ENCODE measurements around the gene PRDM16. TPM values are rescaled to one million over a fixed set of nuclear protein-coding genes. Genes with fewer than 3 reads are reported as not detected.

PRDM16 gene
- polyA plus RNA-seq, 1 donor from 2014 or later = not detected

- Mint-ChIP-seq H3K27me3 (peaks cover 4% of the 10 kb centered on the region), H3K36me3 (no peaks in the 10 kb centered on the region), H3K4me1 (no peaks in the 10 kb centered on the region), H3K9me3 (peaks cover 0 to 10% (median 0%) of the 10 kb centered on the region in 3 donors), H3K4me3 (no peak overlapping the region), H3K27ac (no peak overlapping the region)
Observed at GRCh38 chr1:3103967-3104677, 35.1 kb downstream of the PRDM16 start.

DNA sequence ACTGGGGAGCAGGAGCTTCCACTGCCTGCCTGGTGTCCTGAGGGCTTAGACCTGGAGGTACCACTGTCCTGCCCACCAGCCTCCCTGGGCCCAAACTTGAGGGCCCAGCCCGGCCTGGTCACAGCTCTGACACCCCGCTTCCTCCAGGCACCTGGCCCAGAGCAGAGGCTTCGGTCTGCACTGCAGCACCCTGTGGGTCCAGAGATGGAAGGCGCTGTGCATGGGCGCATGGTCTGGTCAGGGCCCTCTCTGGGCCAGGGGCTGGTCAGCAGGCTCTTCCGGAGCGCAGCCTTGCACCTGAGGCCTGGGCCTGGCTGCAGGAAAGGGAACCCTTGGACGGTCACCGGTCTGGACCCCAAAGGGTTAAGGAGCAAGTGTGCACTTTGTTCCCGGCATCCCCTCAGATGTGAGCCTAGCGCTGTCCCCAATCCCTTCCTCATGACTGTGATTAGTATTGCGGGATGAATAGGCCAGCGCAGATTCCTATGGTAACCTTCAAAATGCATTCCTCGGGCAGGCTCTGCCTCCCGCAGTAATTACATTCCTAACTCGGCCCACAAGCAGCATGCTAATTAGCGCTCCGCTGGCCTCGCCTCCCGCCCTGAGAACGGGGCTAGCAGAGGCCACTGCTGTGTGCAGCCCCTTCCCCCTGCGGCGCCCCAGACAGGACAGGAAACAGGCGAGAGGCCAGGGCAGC, 36.3 kb downstream of the PRDM16 start:
- H3K27ac Mint-ChIP-seq = no peak overlapping the region
- no peaks in the 10 kb centered on the region for H3K4me1 Mint-ChIP-seq
- peaks cover 0 to 10% (median 0%) of the 10 kb centered on the region in 3 donors for H3K9me3 Mint-ChIP-seq
- H3K36me3 Mint-ChIP-seq = no peaks in the 10 kb centered on the region
- no peak overlapping the region for H3K4me3 Mint-ChIP-seq
- peaks cover 3% of the 10 kb centered on the region for H3K27me3 Mint-ChIP-seq

- Mint-ChIP-seq H3K36me3 (no peaks in the 10 kb centered on the region), H3K4me1 (no peaks in the 10 kb centered on the region), H3K9me3 (peaks cover 0 to 10% (median 0%) of the 10 kb centered on the region in 3 donors), H3K27ac (no peak overlapping the region), H3K4me3 (no peak overlapping the region), H3K27me3 (peaks cover 3% of the 10 kb centered on the region)
Observed at GRCh38 chr1:3106216-3106615, 37.2 kb downstream of the PRDM16 start.

DNA sequence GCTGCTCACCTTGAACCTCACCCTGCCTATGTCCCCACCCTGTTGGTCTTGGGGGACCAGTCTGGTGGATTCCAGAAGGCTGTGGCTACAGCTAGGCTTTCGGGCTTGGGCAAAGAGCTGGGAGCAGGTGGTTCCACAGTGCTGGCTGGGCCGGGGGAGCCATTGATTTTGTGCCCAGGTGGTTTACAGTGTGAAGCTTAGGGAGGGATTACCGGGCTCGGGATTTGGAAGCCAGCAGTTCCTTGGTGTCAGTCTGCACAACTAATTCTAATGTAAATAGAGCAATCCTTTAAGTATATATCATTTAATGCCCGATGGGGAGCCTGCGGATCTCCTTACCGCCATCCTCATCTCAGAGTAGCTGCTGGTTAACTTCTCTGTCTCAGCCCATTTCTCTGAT, 38.2 kb downstream of the PRDM16 start:
- no peak overlapping the region for H3K4me3 Mint-ChIP-seq
- no peak overlapping the region for H3K27ac Mint-ChIP-seq
- H3K4me1 Mint-ChIP-seq = no peaks in the 10 kb centered on the region
- no peaks in the 10 kb centered on the region for H3K36me3 Mint-ChIP-seq
- peaks cover 3% of the 10 kb centered on the region for H3K27me3 Mint-ChIP-seq
- H3K9me3 Mint-ChIP-seq = peaks cover 0 to 10% (median 0%) of the 10 kb centered on the region in 3 donors

GRCh38 chr1:3109355-3109754, 40.4 kb downstream of the PRDM16 start:
- Mint-ChIP-seq H3K27me3 (peaks cover 3% of the 10 kb centered on the region), H3K36me3 (no peaks in the 10 kb centered on the region), H3K27ac (no peak overlapping the region), H3K4me3 (no peak overlapping the region), H3K9me3 (peaks cover 0 to 10% (median 0%) of the 10 kb centered on the region in 3 donors), H3K4me1 (no peaks in the 10 kb centered on the region)

GRCh38 chr1:3111348-3112021, 42.5 kb downstream of the PRDM16 start:
- H3K4me3 Mint-ChIP-seq = no peak overlapping the region
- H3K27me3 Mint-ChIP-seq = peaks cover 1% of the 10 kb centered on the region
- H3K36me3 Mint-ChIP-seq = no peaks in the 10 kb centered on the region
- H3K4me1 Mint-ChIP-seq = peaks cover 0 to 3% (median 0%) of the 10 kb centered on the region in 3 donors
- peaks cover 0 to 10% (median 0%) of the 10 kb centered on the region in 3 donors for H3K9me3 Mint-ChIP-seq
- H3K27ac Mint-ChIP-seq = no peak overlapping the region

DNA sequence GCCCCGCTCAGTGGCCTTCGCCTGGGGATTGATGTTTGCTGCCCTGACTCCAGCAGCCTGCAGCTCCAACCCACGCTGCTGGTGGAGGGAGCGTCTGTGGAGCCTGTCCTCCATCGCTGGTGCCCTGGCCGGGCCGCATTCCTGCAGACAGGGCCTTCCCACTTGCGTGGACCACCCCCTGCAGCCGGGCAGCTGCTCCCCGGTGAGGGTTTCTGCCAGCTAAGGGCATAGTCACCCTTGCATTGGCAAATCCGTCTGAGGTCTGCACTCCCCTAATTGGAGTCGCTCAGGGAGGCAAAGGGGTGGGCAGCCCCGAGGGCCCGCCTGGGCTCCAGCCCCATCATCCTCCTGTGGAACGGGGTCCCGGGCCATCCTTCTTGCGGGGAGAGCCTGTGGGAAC, 43.5 kb downstream of the PRDM16 start:
- peaks cover 0 to 10% (median 0%) of the 10 kb centered on the region in 3 donors for H3K9me3 Mint-ChIP-seq
- H3K27me3 Mint-ChIP-seq = peaks cover 1% of the 10 kb centered on the region
- H3K27ac Mint-ChIP-seq = no peak overlapping the region
- no peak overlapping the region for H3K4me3 Mint-ChIP-seq
- no peaks in the 10 kb centered on the region for H3K36me3 Mint-ChIP-seq
- H3K4me1 Mint-ChIP-seq = peaks cover 0 to 3% (median 0%) of the 10 kb centered on the region in 3 donors

GRCh38 chr1:3113047-3113740, 44.2 kb downstream of the PRDM16 start:
- peaks cover 0 to 4% (median 0%) of the 10 kb centered on the region in 3 donors for H3K9me3 Mint-ChIP-seq
- H3K4me3 Mint-ChIP-seq = no peak overlapping the region
- peaks cover 0 to 3% (median 0%) of the 10 kb centered on the region in 3 donors for H3K4me1 Mint-ChIP-seq
- peaks cover 1% of the 10 kb centered on the region for H3K27me3 Mint-ChIP-seq
- H3K27ac Mint-ChIP-seq = no peak overlapping the region
- no peaks in the 10 kb centered on the region for H3K36me3 Mint-ChIP-seq

GRCh38 chr1:3113741-3114056, 44.7 kb downstream of the PRDM16 start:
- peaks cover 0 to 3% (median 0%) of the 10 kb centered on the region in 3 donors for H3K4me1 Mint-ChIP-seq
- H3K36me3 Mint-ChIP-seq = no peaks in the 10 kb centered on the region
- no peaks in the 10 kb centered on the region for H3K9me3 Mint-ChIP-seq
- no peak overlapping the region for H3K27ac Mint-ChIP-seq
- no peak overlapping the region for H3K4me3 Mint-ChIP-seq
- peaks cover 1% of the 10 kb centered on the region for H3K27me3 Mint-ChIP-seq

GRCh38 chr1:3114131-3114744, 45.2 kb downstream of the PRDM16 start:
- no peak overlapping the region for H3K4me3 Mint-ChIP-seq
- no peak overlapping the region for H3K27ac Mint-ChIP-seq
- no peaks in the 10 kb centered on the region for H3K27me3 Mint-ChIP-seq
- peaks cover 0 to 3% (median 0%) of the 10 kb centered on the region in 3 donors for H3K4me1 Mint-ChIP-seq
- no peaks in the 10 kb centered on the region for H3K36me3 Mint-ChIP-seq
- no peaks in the 10 kb centered on the region for H3K9me3 Mint-ChIP-seq

DNA sequence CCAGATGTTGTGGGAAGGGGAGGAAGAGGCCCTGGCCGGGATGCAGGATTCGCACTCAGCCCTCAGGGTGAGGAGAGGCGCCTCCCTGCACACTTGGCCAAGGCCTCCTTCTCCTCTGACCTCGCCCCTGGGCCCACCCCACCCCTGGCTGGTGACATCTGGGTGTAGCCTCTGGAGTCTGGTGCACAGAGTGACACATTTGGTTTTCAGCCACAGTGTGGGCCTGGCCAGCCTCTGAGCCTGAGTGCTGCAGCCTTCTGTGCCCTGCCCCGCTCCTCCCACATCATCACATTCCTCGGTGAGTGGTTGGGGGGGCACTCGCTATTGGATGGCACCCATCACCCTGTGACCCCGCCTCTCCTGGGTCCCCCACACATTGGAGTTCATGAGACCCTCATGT, 45.8 kb downstream of the PRDM16 start:
- Mint-ChIP-seq H3K9me3 (no peaks in the 10 kb centered on the region), H3K27me3 (no peaks in the 10 kb centered on the region), H3K27ac (no peak overlapping the region), H3K36me3 (no peaks in the 10 kb centered on the region), H3K4me1 (peaks cover 0 to 3% (median 0%) of the 10 kb centered on the region in 3 donors), H3K4me3 (no peak overlapping the region)

GRCh38 chr1:3115275-3116149, 46.5 kb downstream of the PRDM16 start:
- no peak overlapping the region for H3K27ac Mint-ChIP-seq
- no peak overlapping the region for H3K4me3 Mint-ChIP-seq

DNA sequence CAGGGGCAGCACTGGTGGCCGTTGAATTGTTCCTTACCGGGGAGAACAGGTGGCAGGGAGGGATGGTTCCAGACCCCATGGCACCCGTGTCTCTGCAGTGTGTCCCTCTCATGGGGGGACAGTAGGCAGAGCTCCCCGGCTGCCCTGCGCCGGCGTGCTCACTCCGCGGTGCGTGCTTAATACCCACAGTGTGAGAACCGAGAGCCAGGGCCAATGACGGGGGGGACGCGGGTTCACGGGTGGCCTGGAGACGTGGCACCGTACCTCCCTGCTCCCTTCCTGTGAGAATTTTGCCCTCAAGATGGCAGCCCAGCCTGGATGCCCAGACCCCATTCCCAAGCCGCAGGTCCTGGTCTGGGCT, 47.1 kb downstream of the PRDM16 start:
- H3K36me3 Mint-ChIP-seq = no peaks in the 10 kb centered on the region

More at GRCh38 chr1:3115275-3116149, 46.5 kb downstream of the PRDM16 start:
- Mint-ChIP-seq H3K27me3 (no peaks in the 10 kb centered on the region), H3K4me1 (peaks cover 0 to 3% (median 0%) of the 10 kb centered on the region in 3 donors), H3K36me3 (no peaks in the 10 kb centered on the region), H3K9me3 (no peaks in the 10 kb centered on the region)

GRCh38 chr1:3116560-3116959, 47.6 kb downstream of the PRDM16 start:
- Mint-ChIP-seq H3K9me3 (no peaks in the 10 kb centered on the region), H3K36me3 (no peaks in the 10 kb centered on the region), H3K4me3 (no peak overlapping the region), H3K27me3 (no peaks in the 10 kb centered on the region), H3K27ac (no peak overlapping the region), H3K4me1 (peaks cover 0 to 3% (median 0%) of the 10 kb centered on the region in 3 donors)

More for the DNA sequence above, 47.1 kb downstream of the PRDM16 start:
- H3K9me3 Mint-ChIP-seq = no peaks in the 10 kb centered on the region
- no peak overlapping the region for H3K27ac Mint-ChIP-seq
- H3K4me1 Mint-ChIP-seq = peaks cover 0 to 3% (median 0%) of the 10 kb centered on the region in 3 donors
- H3K27me3 Mint-ChIP-seq = no peaks in the 10 kb centered on the region
- no peak overlapping the region for H3K4me3 Mint-ChIP-seq

All from IgD-negative memory B cell (primary cell).